ENCODE measurements around the gene DHRSX. TPM values are rescaled to one million over a fixed set of nuclear protein-coding genes. Genes with fewer than 3 reads are reported as not detected.
A peak's percentile ranks its signal among the peaks of the same experiment; 100 is the strongest.

DHRSX gene
- total RNA-seq, 4 donors from 2014 or later: 19.9 to 36.5 (median 24.2) TPM

- no peak for TF ChIP-seq POLR2A (IDR thresholded peaks at IDR 0.05)
- no peak for TF ChIP-seq CTCF (IDR thresholded peaks at IDR 0.05)
- H3K4me1 ChIP-seq: peaks cover 3 to 8% of the 10 kb centered on the region in 2 donors
- H3K27ac ChIP-seq: no peak overlapping the region
- intact Hi-C loops (cut with DNase I): no loop called here
- H3K36me3 ChIP-seq: no peaks in the 10 kb centered on the region
- WGBS, 2 donors: 31 to 35% methylated on average over 1 to 6 of the region's 6 CpGs
- peak in 1 of 2 donors; percentile 21 for DNase-seq
- no peak overlapping the region for H3K4me3 ChIP-seq (replicated peaks in 1 of 3)
- H3K9me3 ChIP-seq: no peaks in the 10 kb centered on the region
- no peaks in the 10 kb centered on the region for H3K27me3 ChIP-seq
Measured at GRCh38 chrX:2301901-2302300, 198.9 kb downstream of the DHRSX start.

- H3K27me3 ChIP-seq: no peaks in the 10 kb centered on the region
- H3K36me3 ChIP-seq: no peaks in the 10 kb centered on the region
- no peaks in the 10 kb centered on the region for H3K9me3 ChIP-seq
- no peak overlapping the region for H3K27ac ChIP-seq
- no peak for TF ChIP-seq CTCF (IDR thresholded peaks at IDR 0.05)
- no peak for TF ChIP-seq POLR2A (IDR thresholded peaks at IDR 0.05)
- no peak overlapping the region for H3K4me3 ChIP-seq (replicated peaks in 1 of 3)
- 60 to 76% methylated on average over 4 of the region's 4 CpGs for WGBS, 2 donors
- intact Hi-C loops (cut with DNase I): no loop called here
- no peak for DNase-seq
- peaks cover 3 to 8% of the 10 kb centered on the region in 2 donors for H3K4me1 ChIP-seq
Measured at GRCh38 chrX:2299871-2300270, 200.9 kb downstream of the DHRSX start.

- Histone ChIP-seq H3K27ac (no peak overlapping the region), H3K36me3 (no peaks in the 10 kb centered on the region), H3K4me3 (replicated peaks in 1 of 3) (no peak overlapping the region), H3K27me3 (no peaks in the 10 kb centered on the region), H3K9me3 (no peaks in the 10 kb centered on the region), H3K4me1 (no peaks in the 10 kb centered on the region)
- no peak for DNase-seq
- WGBS, 2 donors: 90 to 94% methylated on average over 2 of the region's 2 CpGs
- TF ChIP-seq POLR2A (IDR thresholded peaks at IDR 0.05) (no peak), CTCF (IDR thresholded peaks at IDR 0.05) (no peak)
- intact Hi-C loops (cut with DNase I): no loop called here
Measured at GRCh38 chrX:2286731-2287130, 214.0 kb downstream of the DHRSX start.

GRCh38 chrX:2284601-2285000, 216.2 kb downstream of the DHRSX start:
- no peak overlapping the region for H3K4me3 ChIP-seq (replicated peaks in 1 of 3)
- WGBS, 2 donors: 91 to 96% methylated on average over 4 of the region's 4 CpGs
- no peak overlapping the region for H3K27ac ChIP-seq
- no peaks in the 10 kb centered on the region for H3K27me3 ChIP-seq
- no peaks in the 10 kb centered on the region for H3K9me3 ChIP-seq
- TF ChIP-seq CTCF (IDR thresholded peaks at IDR 0.05): no peak
- no peak for TF ChIP-seq POLR2A (IDR thresholded peaks at IDR 0.05)
- no peak for DNase-seq
- H3K4me1 ChIP-seq: no peaks in the 10 kb centered on the region
- no peaks in the 10 kb centered on the region for H3K36me3 ChIP-seq
- intact Hi-C loops (cut with DNase I): no loop called here

GRCh38 chrX:2284133-2284532, 216.6 kb downstream of the DHRSX start:
- H3K27ac ChIP-seq: no peak overlapping the region
- no peak for DNase-seq
- H3K27me3 ChIP-seq: no peaks in the 10 kb centered on the region
- no peaks in the 10 kb centered on the region for H3K9me3 ChIP-seq
- no peak for TF ChIP-seq POLR2A (IDR thresholded peaks at IDR 0.05)
- TF ChIP-seq CTCF (IDR thresholded peaks at IDR 0.05): no peak
- intact Hi-C loops (cut with DNase I): no loop called here
- H3K4me1 ChIP-seq: no peaks in the 10 kb centered on the region
- no peaks in the 10 kb centered on the region for H3K36me3 ChIP-seq
- WGBS, 2 donors: 94 to 95% methylated on average over 3 of the region's 3 CpGs
- no peak overlapping the region for H3K4me3 ChIP-seq (replicated peaks in 1 of 3)

All from thyroid gland (tissue), 4 donors.